Left ventricle myocardium inferior (tissue), 1 donor: ENCODE measurements around the gene P2RY8. TPM values are rescaled to one million over a fixed set of nuclear protein-coding genes. Genes with fewer than 3 reads are reported as not detected.
"Not testable (repeated sequence)": the region's sequence is repeated elsewhere in the genome, so short reads cannot be mapped to it uniquely, and the experiment has no call there.

Experiments used
- DNase-seq: peaks from one replicate; pipeline ENCODE4 v3.0.0-alpha.2; 2020
- H3K27ac ChIP-seq: fragments of 200-600 bp; replicated peaks from 2 replicates; pipeline ENCODE4 v1.8.0; 2021
- H3K27me3 ChIP-seq: fragments of 200-600 bp; 2 replicates; pipeline ENCODE4 v1.8.0; 2021; ENCODE audit warnings: low read depth
- H3K36me3 ChIP-seq: fragments of 200-600 bp; 2 replicates; pipeline ENCODE4 v1.8.0; 2021
- H3K4me1 ChIP-seq: fragments of 200-600 bp; 2 replicates; pipeline ENCODE4 v1.8.0; 2021
- H3K4me3 ChIP-seq: fragments of 200-600 bp; 2 replicates; pipeline ENCODE4 v1.8.0; 2021; ENCODE audit warnings: mild to moderate bottlenecking, moderate library complexity
- H3K9me3 ChIP-seq: fragments of 200-600 bp; replicated peaks from 2 replicates; pipeline ENCODE4 v1.8.0; 2021
- intact Hi-C: fragments of 100-400 bp; cut with micrococcal nuclease; formaldehyde crosslinking; loops from one replicate; pipeline ENCODE4 v1.11.0; 2022
- total RNA-seq: library from RNA; stranded (reverse); fragmentation: NEBNext Ultra II Directional; extraction: Animal tissue kit (Norgen Biotek cat#: 25700); gene quantifications from one replicate; pipeline ENCODE4 v1.2.1, GENCODE V29; 2021
- TF ChIP-seq, protein P1 (sequence below): fragments of 200-600 bp; IDR thresholded peaks from 2 replicates; pipeline ENCODE4 v1.8.0; 2021; ENCODE audit warnings: antibody characterized with exemption, mild to moderate bottlenecking, borderline replicate concordance
- donor health status: DM: no; HTN: yes; CAD: no; lungs with severe emphysema.

Gene P2RY8
- total RNA-seq, 1 donor from 2014 or later: 1.9 TPM

GRCh38 chrX:1577845-1578244 lies 40.9 kb upstream of the P2RY8 start:
- TF ChIP-seq, protein P1, sequence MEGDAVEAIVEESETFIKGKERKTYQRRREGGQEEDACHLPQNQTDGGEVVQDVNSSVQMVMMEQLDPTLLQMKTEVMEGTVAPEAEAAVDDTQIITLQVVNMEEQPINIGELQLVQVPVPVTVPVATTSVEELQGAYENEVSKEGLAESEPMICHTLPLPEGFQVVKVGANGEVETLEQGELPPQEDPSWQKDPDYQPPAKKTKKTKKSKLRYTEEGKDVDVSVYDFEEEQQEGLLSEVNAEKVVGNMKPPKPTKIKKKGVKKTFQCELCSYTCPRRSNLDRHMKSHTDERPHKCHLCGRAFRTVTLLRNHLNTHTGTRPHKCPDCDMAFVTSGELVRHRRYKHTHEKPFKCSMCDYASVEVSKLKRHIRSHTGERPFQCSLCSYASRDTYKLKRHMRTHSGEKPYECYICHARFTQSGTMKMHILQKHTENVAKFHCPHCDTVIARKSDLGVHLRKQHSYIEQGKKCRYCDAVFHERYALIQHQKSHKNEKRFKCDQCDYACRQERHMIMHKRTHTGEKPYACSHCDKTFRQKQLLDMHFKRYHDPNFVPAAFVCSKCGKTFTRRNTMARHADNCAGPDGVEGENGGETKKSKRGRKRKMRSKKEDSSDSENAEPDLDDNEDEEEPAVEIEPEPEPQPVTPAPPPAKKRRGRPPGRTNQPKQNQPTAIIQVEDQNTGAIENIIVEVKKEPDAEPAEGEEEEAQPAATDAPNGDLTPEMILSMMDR: no peak
- Histone ChIP-seq H3K27me3 (peaks cover 3% of the 10 kb centered on the region), H3K27ac (no peak overlapping the region), H3K4me1 (no peaks in the 10 kb centered on the region), H3K36me3 (no peaks in the 10 kb centered on the region), H3K4me3 (no peak overlapping the region), H3K9me3 (no peaks in the 10 kb centered on the region)
- intact Hi-C loops: loop anchor here (5.0 kb wide), 1 partner anchor 121 kb away; no protein-coding TSS in a partner anchor
- DNase-seq: no peak

DNA sequence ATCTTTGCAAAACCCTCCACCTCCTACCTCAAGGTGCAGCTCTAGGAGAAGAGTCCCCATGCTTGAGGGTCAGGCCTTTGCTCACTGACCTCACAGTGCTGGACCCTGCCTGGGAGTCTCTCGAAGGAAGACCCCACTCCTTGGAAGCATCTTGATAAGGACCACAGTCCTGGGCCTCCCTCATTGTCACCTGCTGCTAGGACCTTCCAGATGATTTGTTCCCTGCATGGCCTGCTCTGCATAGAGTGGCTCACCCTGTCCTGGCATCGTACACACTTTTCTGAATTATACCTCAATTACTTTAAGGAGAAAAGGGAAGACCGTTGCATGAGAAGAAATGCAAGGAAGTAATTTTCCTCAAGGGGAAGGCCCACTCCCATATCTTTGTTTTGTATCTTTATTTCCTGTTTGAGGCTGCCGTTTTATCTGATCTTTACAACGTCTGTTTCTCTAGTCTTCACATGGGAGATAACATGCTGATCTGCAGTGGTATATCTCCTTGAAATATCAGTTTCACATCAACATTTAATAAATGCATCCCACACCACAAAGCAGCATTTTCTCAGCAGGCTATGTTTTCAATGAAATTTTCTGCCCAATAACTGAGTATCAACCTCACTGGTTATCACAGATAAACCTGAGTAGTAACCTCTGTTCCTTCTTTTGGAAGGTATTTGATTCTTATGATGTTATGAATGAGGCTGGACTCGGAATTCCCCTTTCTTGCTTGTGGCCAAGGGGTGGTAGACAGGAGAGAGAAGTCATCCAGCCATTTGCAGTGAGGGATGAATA lies 39.4 kb upstream of the P2RY8 start:
- Histone ChIP-seq H3K9me3 (no peaks in the 10 kb centered on the region), H3K27ac (no peak overlapping the region), H3K36me3 (no peaks in the 10 kb centered on the region), H3K4me1 (no peaks in the 10 kb centered on the region), H3K4me3 (no peak overlapping the region), H3K27me3 (peaks cover 14% of the 10 kb centered on the region)
- no peak for DNase-seq
- TF ChIP-seq, protein P1: no peak
- intact Hi-C loops: loop anchor here (5.0 kb wide), 1 partner anchor 119 kb away; no protein-coding TSS in a partner anchor

DNA sequence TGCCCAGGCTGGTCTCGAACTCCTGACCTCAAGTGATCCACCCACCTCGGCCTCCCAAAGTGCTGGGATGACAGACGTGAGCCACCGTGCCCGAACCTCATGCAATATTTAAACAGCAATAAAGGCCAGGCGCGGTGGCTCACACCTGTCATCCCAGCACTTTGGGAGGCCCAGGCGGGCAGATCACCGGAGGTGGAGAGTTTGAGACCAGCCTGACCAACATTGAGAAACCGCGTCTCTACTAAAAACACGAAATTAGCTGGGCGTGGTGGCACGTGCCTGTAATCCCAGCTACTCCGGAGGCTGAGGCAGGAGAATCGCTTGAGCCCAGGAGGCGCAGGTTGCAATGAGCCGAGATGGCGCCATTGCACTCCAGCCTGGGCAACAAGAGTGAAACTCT lies 37.2 kb upstream of the P2RY8 start:
- H3K9me3 ChIP-seq, H3K36me3 ChIP-seq, H3K27ac ChIP-seq, DNase-seq, H3K4me1 ChIP-seq, intact Hi-C loops, H3K4me3 ChIP-seq: not testable (repeated sequence)
- H3K27me3 ChIP-seq: peaks cover 14% of the 10 kb centered on the region

- intact Hi-C loops: no loop called here
- H3K27ac ChIP-seq: no peak overlapping the region
- no peaks in the 10 kb centered on the region for H3K9me3 ChIP-seq
- H3K4me1 ChIP-seq: no peaks in the 10 kb centered on the region
- no peak for DNase-seq
- peaks cover 5% of the 10 kb centered on the region for H3K27me3 ChIP-seq
- H3K4me3 ChIP-seq: no peak overlapping the region
- TF ChIP-seq, protein P1: no peak
- no peaks in the 10 kb centered on the region for H3K36me3 ChIP-seq
These were observed 28.0 kb upstream of the P2RY8 start for GRCh38 chrX:1564750-1565683.

DNA sequence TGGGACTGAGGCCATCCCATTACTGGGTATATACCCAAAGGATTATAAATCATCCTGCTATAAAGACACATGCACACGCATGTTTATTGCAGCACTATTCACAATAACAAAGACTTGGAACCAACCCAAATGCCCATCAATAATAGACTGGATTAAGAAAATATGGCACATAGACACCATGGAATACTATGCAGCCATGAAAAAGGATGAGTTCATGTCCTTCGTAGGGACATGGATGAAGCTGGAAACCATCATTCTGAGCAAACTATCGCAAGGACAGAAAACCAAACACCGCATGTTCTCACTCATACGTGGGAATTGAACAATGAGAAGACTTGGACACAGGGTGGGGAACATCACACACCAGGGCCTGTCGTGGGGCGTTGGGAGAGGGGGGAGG lies 27.1 kb upstream of the P2RY8 start:
- H3K27me3 ChIP-seq, H3K4me1 ChIP-seq, H3K9me3 ChIP-seq, DNase-seq, H3K27ac ChIP-seq, intact Hi-C loops, H3K36me3 ChIP-seq, H3K4me3 ChIP-seq: not testable (repeated sequence)

GRCh38 chrX:1561164-1561563 lies 24.2 kb upstream of the P2RY8 start:
- Histone ChIP-seq H3K9me3 (no peaks in the 10 kb centered on the region), H3K27me3 (peaks cover 5% of the 10 kb centered on the region), H3K4me3 (no peak overlapping the region), H3K36me3 (no peaks in the 10 kb centered on the region), H3K4me1 (no peaks in the 10 kb centered on the region), H3K27ac (no peak overlapping the region)
- no peak for DNase-seq
- intact Hi-C loops: no loop called here
- TF ChIP-seq, protein P1: no peak
